HG03558 (cell line): Measurements from ENCODE around the gene PTCHD4.

Experiments
- ATAC-seq: cut with Tn5 transposase; IDR thresholded peaks from one replicate; pipeline ENCODE4 v1.9.1; 2021; ENCODE audit warnings: moderate number of reproducible peaks; ENCODE audit not compliant: unreplicated experiment; ENCODE audit errors: extremely low read depth

The PTCHD4 gene

GRCh38 chr6:48100588-48100895, 10.5 kb downstream of the PTCHD4 start:
- no peak for ATAC-seq

- no peak for ATAC-seq
Measured at GRCh38 chr6:48099713-48100587, 11.0 kb downstream of the PTCHD4 start.

GRCh38 chr6:48098923-48099322, 12.1 kb downstream of the PTCHD4 start:
- no peak for ATAC-seq

- ATAC-seq: no peak
Measured at GRCh38 chr6:48092550-48093217, 18.3 kb downstream of the PTCHD4 start.

GRCh38 chr6:48090546-48090945, 20.5 kb downstream of the PTCHD4 start:
- ATAC-seq: no peak

GRCh38 chr6:48087448-48087847, 23.5 kb downstream of the PTCHD4 start:
- ATAC-seq: no peak

- no peak for ATAC-seq
Measured at GRCh38 chr6:48086187-48086586, 24.8 kb downstream of the PTCHD4 start.

GRCh38 chr6:48085131-48085741, 25.8 kb downstream of the PTCHD4 start:
- ATAC-seq: no peak

GRCh38 chr6:48084201-48084600, 26.8 kb downstream of the PTCHD4 start:
- no peak for ATAC-seq

- no peak for ATAC-seq
Measured at GRCh38 chr6:48080227-48081009, 30.6 kb downstream of the PTCHD4 start.

- ATAC-seq: no peak
Measured at GRCh38 chr6:48078120-48078519, 32.9 kb downstream of the PTCHD4 start.

- no peak for ATAC-seq
Measured at GRCh38 chr6:48075181-48075580, 35.8 kb downstream of the PTCHD4 start.

- ATAC-seq: no peak
Measured at GRCh38 chr6:48073976-48074767, 36.8 kb downstream of the PTCHD4 start.

GRCh38 chr6:48071833-48072232, 39.2 kb downstream of the PTCHD4 start:
- no peak for ATAC-seq

GRCh38 chr6:48069280-48069679, 41.7 kb downstream of the PTCHD4 start:
- no peak for ATAC-seq

GRCh38 chr6:48068278-48069251, 42.4 kb downstream of the PTCHD4 start:
- ATAC-seq: no peak

- ATAC-seq: no peak
Measured at GRCh38 chr6:48067886-48068277, 43.1 kb downstream of the PTCHD4 start.

- no peak for ATAC-seq
Measured at GRCh38 chr6:48067148-48067712, 43.8 kb downstream of the PTCHD4 start.
